Measurements from ENCODE around the gene MAGI1.

The MAGI1 gene

DNA sequence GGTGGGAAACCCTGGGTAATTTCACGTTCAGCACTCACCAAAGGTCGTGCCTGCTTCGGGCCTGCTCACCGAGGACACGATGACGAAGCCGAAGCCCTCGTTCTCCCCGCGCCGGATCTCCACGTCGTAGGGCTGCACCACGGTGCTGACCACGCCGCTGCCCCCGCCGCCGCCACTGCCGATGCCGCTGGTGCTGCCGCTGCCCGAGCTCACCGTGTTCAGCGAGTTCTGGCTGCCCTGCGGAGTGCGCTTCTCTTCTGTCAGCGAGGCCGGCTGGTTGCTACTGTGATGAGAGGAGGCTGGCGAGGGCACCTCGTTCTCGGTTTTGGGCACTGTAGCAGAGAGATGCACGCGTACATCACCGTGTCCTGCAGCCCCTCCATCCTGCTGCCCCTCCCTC, 659.5 kb downstream of the MAGI1 start:
- DNase-seq: no peak

DNA sequence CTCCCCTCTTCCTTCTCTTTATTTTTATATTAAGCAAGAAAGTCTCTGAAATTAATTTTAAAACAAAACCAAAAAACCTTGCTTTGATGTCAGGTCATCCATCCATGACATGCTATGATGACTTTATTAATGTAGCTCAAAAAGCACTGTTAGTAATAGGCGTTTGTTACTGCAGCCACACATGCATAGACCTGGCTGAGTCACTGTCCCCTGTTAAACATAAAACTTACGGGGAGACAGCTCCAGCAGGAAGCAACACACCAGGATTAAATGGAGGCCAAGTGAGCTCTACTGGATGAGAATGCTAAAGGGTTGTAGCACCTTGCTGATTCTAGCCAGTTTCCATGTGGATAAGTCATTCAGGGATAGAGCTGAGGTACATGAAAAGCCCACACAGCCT, 661.1 kb downstream of the MAGI1 start:
- DNase-seq: no peak

DNA sequence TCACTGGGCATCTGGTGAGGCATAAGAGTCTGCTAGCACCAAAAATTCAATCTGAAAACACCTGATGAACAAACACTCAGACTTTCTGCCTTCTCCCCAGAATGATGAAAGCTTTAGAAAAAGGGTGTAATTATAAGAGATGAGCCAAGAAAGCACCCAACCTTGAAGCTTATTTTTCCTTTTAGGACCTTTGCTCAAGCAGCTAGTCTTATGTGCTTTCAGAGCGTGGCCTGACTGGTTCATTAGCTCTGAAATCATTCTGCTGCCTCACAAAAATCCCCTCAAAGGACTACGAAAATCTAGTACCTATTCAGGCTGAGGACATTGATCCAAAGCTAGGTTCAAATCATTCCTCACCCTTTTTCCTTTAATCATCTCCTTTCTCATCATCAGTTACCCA, 662.3 kb downstream of the MAGI1 start:
- no peak for DNase-seq

DNA sequence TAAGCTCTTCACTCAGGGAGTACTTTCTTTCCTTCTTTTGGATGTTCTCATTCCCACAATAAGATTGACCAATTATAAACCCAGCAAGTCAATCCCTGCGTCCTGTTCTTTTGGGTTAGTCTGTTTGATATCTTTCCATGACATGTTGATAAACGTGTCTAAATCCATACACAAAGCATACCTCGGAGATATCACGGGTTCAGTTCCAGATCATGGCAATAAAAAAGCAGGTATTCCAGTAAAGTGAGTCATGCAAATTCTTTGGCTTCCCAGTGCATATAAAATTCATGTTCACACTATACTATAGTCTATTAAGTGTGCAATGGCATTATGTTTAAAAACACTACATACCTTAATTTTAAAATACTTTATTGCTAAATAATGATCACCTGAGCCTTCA, 667.7 kb downstream of the MAGI1 start:
- no peak for DNase-seq

DNA sequence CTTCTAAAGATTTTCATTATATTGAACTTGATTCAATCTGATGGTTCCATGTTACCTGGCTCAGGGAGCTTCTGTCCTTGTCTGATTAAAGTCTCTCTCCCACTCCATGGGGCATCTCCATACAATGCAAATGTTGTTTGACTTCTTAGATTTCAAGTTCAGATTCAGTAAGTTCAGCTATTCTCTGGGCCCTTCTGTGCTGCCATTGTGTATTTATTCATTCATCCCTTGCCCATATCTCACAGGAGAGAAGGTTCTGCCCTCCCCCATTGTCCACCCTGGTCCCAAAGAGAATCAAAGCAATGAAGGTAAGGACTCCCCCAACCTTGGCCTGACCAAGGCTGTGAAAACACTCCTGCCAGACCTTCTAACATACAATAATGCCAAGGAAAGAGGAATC, 669.9 kb downstream of the MAGI1 start:
- DNase-seq: no peak

DNA sequence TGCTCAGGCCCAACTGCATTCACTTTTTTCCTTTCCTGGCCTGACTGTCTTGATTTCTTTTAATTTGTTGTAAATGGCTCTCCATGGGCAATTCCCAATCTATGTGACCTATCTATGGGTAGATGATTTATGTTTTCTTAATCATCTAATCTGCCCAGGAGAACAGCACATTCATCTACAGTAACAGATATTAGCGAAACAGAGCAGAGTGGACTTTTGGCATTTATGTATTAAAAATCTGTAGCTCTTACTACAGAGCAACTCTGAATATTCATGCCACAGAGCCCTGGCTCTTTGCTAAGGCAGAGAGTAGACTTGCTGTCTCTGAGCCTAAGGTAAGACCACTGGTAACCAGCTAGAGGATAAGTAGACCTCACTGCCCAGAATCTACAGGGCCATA, 676.0 kb downstream of the MAGI1 start:
- no peak for DNase-seq

DNA sequence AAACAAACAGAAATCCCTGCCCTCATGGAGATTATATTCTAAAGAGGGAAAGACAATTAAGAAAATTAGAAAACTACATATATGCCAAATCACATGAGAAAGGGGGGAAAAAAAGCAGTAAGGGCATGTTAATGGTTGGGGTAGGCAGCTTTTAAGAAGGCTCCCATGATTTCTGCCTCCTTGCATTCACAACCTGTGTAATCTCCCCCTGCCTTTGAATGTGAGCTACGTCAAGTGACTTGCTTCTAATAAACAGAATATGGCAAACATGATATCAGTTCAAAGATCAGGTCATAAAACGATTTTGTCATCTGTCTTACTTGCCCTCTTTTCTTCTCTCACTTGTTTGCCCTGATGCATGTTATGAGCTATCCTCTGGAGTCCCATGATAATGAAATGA, 677.3 kb downstream of the MAGI1 start:
- no peak for DNase-seq

DNA sequence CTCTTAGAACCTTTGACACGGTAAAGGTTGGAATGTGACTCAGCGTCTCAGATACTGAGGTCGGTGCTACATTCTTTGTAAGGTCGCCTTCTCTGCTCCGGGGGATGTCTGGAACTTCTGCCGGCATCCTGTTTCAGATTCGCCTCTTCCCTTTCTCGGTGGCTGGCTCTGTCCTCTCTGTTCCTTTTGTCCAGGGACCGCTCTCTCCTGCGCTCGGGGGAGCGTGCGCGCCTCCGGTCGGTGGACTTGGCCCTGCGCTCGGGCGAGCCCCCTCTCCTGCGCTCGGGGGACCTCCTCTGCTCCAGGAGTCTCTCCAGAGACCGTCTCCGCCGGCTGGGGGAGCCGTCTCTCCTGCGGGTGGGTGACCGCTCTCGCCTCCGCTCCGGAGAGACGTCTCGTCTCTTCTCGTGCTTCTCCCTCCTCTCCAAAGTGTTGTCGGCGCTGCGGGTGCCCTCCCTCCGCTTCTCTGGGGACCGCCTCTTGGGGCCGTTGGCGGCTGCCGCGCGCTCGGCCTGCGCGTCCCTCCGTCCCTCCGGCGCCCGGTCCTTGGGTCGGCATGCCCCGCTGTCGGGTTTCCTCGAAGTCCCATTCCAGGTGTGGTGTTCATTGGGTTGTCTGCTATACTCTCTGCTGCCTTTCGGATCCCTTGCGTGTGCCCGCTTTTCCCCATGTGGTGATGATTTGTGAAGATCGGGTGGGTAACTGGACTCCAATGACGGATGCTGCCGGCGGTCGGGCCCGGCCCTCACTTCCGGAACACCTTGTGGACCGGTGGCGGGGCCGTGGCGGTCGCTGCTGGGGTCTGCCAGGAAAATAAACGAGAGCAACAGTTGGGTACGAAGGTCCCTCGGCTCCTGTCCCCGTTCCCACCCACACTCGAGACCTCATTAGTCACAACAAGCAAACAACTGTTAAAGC, 682.1 kb downstream of the MAGI1 start:
- no peak for DNase-seq

DNA sequence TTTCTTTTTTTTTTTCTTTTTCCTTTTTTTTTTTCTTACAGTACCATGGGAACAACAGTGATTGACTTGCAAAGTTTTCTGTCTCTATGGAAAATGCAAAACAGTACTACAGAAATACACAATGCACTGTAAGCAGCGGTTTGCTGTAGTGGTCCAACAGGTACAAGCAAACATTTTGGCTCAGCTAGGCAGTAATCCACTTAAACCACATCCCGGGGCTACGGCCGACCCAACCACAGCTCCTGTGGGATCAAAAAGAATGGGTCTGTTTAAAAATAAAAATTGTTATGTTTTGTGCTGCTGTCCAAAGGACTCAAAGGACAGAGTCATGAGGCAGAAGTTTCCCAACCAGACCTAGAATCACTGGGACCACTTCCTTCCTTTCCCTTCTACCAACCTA, 683.8 kb downstream of the MAGI1 start:
- DNase-seq: no peak

DNA sequence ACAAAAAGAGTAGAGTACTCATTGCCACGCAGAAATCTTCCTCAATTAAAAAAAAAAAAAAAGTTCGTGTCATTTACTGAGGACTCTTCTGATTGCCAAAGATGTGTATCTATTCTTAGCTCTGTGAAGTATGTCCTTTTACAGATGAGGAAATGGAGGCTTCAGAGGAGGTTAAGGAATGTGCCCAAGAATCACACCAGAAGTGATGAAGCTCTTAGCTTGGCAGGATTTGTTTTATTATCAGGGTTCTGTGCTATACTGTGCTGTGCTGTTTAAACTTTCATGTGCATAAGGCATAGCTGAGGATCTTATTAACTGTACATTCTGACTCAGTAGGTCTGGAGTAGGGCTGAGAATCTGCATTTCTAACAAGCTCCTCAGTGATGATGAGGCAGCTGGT, 685.8 kb downstream of the MAGI1 start:
- DNase-seq: no peak

DNA sequence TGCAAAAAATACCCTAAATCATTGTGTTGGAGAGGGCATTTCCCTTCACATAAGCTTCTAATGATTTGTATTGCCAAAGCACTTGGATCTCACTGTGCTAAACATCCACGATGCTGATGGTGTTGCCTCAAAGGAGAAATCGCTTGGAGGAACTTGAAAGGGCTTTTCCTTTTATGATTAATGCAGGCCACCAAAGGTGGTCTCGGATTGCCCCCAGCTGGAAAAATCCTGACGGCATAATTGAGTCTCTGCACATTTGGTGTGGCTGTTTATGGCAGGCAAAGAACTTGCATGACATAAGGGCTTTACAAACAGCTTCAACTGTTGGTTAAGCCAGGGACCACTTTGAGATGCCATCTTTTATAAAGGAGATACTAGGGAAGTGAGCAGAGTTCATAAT, 687.0 kb downstream of the MAGI1 start:
- DNase-seq: no peak

DNA sequence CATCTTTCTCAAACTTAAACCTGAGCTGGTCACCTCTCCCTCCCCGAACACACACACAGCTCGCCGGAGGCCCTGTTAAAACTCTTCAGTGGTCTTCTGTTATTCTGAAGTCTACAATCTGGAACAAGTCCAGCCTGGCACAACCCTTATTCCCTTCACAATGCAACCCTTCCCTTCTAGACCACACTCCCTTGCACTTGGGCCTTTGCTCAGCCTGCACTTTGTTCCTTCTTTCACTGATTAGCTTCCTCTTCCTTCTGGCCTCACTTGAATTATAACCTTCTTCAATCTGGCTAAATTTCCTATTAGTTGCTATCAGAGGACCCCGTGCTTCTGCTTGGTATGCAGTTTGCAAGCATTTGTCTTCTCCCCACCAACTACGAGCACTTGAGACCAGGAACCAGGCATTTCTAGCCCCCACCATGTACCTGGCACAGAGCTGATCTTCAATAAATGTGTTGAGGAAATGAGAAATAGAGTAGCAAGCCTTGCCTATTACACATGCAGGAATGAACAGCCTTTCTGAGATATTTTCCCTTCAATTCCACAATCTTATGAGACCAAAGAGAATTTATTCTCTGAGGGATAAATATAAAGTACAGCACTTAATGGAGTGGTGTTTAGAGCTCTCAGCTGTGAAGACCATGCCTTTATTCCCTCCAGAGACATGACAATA, 687.8 kb downstream of the MAGI1 start:
- no peak for DNase-seq

DNA sequence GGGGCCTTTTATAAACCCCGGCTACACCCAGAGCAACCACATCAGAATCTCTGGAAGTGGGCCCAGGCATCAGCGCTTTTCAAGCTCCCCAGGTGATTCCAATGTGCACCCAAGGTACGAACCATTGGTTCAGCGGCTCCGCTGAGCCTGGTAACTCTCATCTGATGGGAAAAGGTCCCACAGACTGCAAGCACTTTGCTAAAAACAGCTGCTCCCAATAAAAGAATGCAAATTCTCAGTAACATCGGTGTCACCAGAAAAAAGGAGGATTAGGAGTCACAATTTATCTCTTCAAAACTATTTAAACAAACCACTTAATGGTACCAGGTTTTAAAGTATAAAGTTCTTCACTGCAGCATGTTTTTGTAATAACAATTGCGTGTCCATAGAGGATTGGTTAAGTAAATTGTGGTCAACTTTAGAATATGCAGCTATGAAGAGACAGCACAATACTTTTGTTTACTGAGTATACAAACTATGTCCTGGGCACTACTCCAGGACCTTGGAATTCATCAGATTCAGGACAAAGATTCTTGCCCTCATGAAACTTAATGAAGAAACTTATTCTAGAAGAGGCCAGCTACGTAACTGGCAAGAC, 690.2 kb downstream of the MAGI1 start:
- no peak for DNase-seq

DNA sequence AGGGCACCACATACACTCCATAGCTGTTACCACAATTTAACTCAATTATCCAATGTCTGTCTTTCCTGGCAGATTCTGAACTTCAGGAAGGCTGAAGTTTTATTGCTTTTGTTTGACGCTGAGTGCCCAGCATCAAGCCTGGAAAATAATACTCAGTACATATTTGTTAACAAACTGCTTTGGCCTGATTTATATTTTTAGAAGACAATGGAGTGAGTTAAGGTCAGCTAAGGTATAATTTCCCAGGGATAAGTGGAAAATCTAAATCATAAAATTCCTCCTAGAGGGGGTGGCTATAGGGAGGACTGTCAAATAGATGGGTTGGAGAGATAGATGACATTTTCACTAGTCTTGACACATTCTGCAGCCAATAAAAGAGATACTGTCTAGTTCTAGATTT, 691.6 kb downstream of the MAGI1 start:
- no peak for DNase-seq

DNA sequence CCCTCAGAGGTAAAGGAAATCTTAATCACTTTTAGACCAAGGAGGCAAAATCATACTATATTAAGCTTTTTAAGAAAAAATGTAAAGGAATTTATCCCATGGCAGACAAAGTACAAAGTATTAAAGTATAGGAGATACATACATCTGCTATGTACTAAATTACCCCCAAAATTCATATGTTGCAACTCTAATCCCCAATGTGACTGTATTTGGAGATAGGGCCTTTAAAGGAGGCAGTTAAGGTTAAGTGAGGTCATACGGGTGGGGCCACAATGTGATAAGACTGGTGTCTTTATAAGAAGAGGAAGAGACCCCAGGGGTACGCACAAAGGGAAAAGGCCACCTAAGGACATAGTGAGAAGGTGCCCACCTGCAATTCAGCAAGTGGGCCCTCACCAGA, 693.9 kb downstream of the MAGI1 start:
- no peak for DNase-seq

DNA sequence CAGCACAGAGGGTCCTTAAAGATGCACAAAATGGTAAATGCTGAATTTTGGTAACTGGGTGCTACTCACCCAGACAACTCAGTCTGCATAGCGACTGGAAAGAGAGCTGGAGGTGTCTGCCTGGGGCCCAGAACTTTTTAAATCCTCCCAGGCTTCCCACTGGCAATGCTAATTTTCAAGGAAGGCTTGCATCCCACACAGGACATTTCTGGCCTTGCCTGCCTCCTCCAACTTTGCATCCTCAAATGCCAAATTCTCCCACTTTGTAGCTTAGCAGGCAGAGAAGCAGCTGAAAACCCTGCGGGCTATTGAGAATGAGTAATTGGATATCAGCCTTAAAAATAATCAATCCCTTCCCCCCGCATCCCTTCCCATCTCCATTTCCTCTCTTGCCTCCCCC, 694.3 kb downstream of the MAGI1 start:
- no peak for DNase-seq

DNA sequence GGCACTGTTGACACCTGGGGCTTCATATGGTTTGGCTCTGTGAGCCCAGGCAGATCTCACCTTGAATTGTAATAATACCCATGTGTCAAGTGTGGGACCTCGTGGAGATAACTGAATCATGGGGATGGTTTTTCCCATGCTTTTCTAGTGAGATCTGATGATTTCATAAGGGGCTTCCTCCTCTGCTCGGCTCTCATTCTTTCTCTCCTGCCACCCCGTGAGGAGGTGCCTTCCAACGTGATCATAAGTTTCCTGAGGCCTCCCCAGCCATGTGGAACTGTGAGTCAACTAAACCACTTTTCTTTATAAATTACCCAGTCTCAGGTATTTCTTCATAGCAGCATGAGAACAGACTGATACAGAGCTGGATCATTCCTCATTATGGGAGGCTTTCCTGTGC, 695.0 kb downstream of the MAGI1 start:
- DNase-seq: no peak

DNA sequence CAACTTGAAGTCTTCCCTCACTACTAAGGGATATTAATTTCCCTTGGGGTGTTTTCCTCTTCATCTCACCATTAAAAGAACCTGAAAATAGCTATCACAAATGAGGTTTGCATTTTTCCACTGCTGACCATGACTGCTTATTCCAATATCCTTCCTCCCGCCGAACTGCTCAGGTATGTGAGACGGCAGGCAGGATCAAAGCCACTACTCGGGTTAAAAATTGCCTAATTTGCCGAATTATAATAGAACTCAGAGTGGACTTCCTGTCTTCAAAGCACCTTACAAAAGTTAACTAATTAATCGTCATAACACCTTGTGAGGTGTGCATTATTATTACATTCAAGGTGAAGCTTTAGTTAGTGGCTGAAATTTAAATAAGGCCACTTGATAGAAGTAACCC, 695.7 kb downstream of the MAGI1 start:
- DNase-seq: no peak

DNA sequence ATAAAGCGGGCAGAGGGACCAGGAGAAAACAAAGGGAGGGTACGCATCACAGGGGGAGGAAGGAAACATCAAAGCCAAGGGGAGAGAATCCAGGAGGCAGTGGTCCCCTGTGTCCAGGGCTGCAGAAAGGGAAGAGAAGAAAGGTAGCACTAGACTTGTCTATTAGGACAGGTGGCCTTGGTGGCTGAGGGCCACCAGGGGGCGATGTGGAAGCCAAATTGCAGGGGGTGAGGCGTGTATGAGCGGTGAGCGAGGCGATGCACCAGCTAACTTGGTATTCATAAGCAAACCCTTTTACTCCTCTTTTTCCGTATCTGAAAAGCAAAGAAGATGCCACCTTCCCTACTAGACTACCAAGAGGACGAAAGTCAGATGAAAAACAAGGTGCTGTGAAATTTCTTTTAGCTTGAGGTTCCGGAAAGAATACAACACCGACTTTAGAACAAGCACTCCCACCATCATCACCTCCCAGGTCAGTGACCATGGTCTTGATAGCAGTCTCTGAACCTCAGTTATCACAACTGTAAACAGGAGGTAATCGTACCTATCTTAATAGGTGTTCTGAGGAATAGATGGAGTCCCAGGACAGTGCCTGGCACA, 696.5 kb downstream of the MAGI1 start:
- no peak for DNase-seq

DNA sequence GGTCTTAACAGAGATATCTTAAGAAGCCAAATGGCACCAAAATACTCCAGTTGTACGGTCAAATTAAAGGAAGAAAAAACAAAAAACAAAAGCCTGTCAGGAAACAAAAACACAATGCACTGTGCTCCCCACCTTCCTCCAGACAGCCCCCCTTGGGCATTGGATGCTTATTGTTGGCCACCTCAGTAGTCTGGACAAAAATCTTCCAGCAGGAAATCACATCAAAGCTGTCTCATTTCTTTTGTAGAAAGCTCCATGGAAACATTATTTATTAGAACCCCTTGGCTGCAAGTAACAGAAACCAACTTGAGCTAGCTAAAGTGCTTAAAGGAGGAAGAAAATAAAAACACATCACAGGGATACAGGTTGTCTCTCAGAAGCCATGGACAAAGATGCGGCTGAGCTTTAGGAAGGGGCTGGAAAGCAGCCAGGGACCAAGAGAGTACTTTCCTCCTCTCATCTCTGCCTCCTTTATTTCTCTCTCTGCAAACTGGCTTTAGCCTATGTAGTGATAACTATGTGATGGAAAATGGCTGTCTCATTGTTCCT, 699.5 kb downstream of the MAGI1 start:
- DNase-seq: no peak

DNA sequence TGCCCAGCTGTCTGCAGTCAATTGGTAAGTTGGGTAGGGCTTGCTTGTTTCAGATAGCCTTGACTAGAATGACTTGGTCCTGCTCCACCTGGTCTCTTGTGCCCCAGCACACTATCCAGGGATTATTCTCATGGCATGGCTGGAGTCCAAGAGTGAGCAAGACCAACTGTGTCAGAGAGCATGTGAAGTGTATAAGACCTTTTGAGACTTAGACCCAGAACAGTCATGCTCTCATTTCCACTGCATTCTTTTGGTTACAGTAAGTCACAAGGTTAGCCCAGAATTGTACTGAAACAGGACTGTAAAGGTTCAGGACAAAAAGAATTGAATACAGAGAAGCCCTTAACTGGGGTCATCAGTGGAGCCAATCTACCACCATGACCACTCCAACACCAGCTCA, 700.1 kb downstream of the MAGI1 start:
- DNase-seq: no peak

DNA sequence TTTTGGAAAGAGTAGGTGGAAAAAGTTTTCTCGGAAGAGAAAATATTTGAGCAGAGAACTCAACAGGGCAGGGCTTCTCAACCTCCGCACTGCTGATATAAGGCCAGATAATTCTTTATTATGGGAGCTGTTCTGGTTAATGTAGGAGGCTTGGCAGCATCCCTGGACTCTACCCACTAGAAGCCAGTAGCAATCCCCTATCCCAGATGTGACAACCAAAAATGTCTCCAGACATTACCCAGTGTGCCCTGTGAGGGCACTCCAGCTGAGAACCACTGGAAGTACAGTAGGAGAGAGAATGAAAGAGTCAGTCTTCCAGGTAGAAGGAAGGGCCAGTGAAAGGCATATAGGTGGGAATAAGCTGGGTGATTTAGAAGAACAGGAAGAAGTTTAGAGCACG, 703.1 kb downstream of the MAGI1 start:
- no peak for DNase-seq

DNA sequence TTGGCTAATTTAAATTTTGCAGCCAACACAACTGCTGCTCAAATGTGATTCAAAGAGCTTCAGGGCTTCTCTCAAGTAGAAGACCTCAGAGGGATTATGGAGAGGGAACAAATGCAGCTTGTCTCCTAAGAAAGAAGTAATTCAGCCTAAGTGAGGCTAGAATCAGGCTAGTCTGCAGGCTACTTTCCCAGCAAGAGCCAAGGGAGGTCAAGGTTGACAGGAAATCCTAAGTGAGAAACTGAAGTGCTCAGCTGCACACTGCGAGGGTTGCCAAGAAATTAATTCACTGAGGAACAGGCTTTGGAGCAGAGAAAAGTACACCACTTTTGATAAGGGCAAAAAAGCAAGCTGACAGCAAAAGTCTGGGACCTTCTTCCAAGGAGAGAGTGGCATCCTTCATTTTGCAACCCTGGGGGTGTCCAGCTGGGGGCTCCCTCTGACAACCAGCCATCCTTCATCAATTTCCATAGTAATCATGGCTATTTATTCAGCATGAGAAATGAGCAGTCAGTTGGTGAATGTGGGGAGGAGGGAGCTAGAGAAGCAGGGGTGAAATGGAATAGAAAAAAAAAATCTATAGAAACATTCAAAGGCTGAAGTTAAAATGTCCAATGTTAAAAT, 704.6 kb downstream of the MAGI1 start:
- DNase-seq: no peak

Data from NCI-H345 (cell line).